ENCODE data around the gene LOXHD1.

DNA sequence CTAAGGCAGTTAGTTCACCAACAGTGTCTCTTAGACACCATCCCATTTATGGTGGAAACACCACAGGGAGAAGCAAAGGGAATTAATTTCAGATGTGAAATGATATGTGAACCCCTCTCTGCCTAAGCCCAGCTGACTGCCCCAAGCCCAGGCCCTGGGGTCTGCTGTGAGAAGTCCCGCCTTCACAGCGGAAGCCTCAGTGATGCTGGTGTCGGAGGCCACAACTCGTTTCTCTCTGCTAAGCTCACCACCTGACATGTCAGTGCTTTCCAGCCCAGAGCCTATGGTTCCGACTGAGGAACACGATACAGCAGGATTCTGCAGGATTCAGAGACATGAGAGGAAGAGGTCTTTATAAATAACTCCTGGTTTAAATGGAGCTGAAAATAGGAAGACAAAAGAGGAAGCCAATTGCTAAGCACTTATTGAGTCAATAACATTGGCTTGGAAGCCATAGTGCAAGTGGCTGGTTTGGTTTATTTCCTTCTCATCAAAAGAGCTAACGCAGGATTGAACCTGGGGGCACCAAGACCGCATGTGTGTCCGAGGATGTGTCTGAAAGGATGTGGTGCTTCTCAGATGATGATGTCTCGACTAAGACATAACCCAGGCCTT, 21.9 kb upstream of the LOXHD1 start:
- TF ChIP-seq, protein P1, sequence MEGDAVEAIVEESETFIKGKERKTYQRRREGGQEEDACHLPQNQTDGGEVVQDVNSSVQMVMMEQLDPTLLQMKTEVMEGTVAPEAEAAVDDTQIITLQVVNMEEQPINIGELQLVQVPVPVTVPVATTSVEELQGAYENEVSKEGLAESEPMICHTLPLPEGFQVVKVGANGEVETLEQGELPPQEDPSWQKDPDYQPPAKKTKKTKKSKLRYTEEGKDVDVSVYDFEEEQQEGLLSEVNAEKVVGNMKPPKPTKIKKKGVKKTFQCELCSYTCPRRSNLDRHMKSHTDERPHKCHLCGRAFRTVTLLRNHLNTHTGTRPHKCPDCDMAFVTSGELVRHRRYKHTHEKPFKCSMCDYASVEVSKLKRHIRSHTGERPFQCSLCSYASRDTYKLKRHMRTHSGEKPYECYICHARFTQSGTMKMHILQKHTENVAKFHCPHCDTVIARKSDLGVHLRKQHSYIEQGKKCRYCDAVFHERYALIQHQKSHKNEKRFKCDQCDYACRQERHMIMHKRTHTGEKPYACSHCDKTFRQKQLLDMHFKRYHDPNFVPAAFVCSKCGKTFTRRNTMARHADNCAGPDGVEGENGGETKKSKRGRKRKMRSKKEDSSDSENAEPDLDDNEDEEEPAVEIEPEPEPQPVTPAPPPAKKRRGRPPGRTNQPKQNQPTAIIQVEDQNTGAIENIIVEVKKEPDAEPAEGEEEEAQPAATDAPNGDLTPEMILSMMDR (IDR thresholded peaks at IDR 0.05) = no peak
- TF ChIP-seq, protein P2, sequence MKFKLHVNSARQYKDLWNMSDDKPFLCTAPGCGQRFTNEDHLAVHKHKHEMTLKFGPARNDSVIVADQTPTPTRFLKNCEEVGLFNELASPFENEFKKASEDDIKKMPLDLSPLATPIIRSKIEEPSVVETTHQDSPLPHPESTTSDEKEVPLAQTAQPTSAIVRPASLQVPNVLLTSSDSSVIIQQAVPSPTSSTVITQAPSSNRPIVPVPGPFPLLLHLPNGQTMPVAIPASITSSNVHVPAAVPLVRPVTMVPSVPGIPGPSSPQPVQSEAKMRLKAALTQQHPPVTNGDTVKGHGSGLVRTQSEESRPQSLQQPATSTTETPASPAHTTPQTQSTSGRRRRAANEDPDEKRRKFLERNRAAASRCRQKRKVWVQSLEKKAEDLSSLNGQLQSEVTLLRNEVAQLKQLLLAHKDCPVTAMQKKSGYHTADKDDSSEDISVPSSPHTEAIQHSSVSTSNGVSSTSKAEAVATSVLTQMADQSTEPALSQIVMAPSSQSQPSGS (CRISPR knock-in tag; IDR thresholded peaks at IDR 0.05; ENCODE audit: borderline replicate concordance, low read depth) = no peak
- TF ChIP-seq ZNF138 (CRISPR knock-in tag; conservative IDR thresholded peaks at IDR 0.05) (no peak), NFYB (CRISPR knock-in tag; conservative IDR thresholded peaks at IDR 0.05; ENCODE audit: low read depth) (no peak)
